SW480 (cell line): ENCODE data around the gene PARD6B.
"Not testable (repeated sequence)": the region's sequence is repeated elsewhere in the genome, so short reads cannot be mapped to it uniquely, and the experiment has no call there.

Experiments
- DNase-seq: peaks from one replicate; pipeline ENCODE4 v3.0.0-alpha.2; 2016; ENCODE audit warnings: low spot score

PARD6B gene

GRCh38 chr20:50799890-50800550 lies 68.6 kb downstream of the PARD6B start:
- DNase-seq, result no peak

DNA sequence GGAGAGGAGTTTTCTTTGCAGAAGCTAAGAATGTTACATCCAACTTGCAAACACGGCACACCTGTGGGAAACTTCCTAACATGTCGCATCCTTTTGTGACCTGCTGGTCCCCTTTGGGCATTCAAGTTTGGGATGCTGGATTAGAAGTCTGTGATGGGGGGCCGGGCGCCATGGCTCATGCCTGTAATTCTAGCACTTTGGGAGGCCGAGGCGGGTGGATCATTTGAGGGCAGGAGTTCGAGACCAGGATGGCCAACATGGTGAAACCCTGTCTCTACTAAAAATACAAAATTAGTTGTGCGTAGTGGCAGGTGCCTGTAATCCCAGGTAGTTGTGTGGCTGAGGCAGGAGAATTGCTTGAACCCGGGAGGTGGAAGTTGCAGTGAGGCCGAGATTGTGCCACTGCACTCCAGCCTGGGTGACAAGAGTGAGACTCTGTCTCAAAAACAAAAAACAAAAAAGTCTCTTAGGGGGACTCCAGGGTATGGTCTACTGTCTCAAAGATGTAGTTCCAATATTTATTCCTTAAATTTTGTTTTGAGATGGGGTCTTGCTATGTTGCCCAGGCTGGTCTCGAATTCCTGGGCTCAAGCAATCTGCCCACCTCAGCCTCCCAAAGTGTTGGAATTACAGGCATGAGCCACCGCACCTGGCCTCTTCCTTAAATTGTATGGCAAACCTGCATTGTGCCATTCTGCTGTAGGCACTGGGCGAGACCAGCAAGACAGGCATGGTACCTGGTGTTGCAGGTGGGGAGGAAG lies 69.8 kb downstream of the PARD6B start:
- DNase-seq, result not testable (repeated sequence)

GRCh38 chr20:50801747-50802125 lies 70.4 kb downstream of the PARD6B start:
- no peak for DNase-seq

DNA sequence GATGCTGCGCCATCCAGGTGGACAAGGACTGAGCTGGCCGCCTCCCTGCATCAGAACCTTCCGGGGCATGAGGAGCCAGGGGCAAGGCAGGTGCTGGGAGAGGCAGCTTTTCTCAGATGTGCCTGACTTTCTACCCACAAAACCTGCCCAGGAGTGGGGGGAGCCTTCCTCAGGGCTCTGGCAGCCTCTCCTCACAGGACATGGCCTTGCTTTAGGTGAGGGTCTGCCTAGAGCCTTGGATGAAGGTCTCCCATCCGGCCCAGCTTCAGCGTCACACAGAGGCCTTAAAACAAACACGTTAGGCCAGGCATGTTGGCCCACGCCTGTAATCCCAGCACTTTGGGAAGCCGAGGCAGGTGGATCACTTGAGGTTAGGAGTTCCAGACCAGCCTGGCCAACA lies 70.9 kb downstream of the PARD6B start:
- no peak for DNase-seq

DNA sequence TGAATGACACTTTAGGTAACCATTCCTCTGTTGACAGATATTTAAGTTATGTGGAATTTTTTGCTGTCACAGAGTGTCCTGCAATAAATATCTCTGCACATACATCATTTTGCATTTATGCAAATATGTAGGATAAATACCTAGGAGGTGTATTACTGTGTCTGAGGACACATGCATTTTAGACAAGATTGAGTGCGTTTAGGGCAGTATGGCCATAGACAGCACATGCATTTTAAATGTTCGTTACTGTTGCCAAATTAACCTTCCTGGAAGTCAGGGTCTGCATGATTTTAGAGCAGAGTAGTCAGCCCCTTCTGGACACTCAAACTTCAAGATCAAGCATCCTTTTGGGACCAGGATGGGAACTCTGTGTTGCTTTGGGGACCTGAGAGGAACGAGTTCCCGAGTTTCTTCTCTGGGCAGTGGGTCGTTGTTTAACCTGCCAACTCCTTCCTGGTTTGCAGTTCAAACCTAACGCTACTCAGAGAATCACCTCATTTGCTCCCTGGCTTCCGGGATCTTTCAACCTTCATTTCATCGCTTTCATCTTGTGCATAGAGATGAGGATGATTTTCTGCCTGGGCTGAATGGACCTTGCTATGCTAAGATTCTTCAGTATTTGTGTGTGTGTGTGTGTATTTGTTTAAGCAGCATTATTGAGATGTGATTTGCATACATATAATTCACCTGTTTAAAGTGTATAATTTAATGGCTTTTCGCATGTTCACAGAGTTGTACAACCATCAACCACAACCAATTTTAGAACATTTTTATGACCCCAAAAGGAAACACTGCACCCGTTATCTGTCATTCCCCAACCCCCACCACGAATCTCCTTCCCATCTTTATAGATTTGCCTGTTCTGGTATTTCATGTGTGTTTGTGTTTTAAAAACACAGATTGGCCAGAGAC lies 73.3 kb downstream of the PARD6B start:
- DNase-seq, result no peak

GRCh38 chr20:50805349-50805684 lies 73.9 kb downstream of the PARD6B start:
- no peak for DNase-seq

- DNase-seq, result no peak
Measured at GRCh38 chr20:50806126-50806768, 74.9 kb downstream of the PARD6B start.
